ENCODE data around the gene TUB. TPM values are rescaled to one million over a fixed set of nuclear protein-coding genes. Genes with fewer than 3 reads are reported as not detected.

The TUB gene
- total RNA-seq, 1 experiment from 2014 or later: 3.3 TPM

DNA sequence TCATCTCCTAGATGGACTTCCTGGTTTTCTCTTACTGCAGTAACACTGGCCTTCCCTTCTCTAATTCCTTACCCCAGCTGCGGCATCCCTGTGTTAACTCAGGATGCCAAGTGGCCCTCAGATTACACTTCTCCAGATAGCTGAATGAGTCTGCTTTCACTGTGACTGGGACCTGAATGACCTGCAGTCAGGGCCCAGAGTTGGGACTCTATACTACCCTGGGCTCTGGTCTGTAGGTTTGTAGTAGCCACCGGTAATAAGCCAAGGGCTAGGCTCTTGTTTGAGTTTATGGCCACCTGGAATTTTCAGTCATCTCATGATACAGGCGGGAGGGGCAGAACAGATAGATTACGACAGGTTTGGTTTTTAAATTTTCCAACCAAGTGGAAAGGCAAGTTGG, 24.1 kb downstream of the TUB start:
- Histone ChIP-seq H3F3A (ENCODE audit: low read length, unreplicated experiment) (no peaks in the 10 kb centered on the region), H3K9me2 (replicated peaks; ENCODE audit: low read length) (no peaks in the 10 kb centered on the region), H3K79me2 (ENCODE audit: low read length) (no peaks in the 10 kb centered on the region), H2AFZ (ENCODE audit: low read length) (no peak overlapping the region), H3K27ac (ENCODE audit: low read length) (no peak overlapping the region), H3K4me2 (ENCODE audit: low read length) (no peak overlapping the region), H4K20me1 (ENCODE audit: low read length) (no peaks in the 10 kb centered on the region), H3K27me3 (ENCODE audit: low read length) (peaks cover 5% of the 10 kb centered on the region; the same call in 1 of the 2 replicates), H3K4me3 (ENCODE audit: low read length) (no peak overlapping the region), H3K9me3 (ENCODE audit: low read length) (no peaks in the 10 kb centered on the region), H3K36me3 (ENCODE audit: low read depth, low read length) (no peaks in the 10 kb centered on the region), H3K4me1 (ENCODE audit: insufficient read depth, low read length) (no peaks in the 10 kb centered on the region), H3K9ac (ENCODE audit: low read length) (no peak overlapping the region)
- TF ChIP-seq, protein P1, sequence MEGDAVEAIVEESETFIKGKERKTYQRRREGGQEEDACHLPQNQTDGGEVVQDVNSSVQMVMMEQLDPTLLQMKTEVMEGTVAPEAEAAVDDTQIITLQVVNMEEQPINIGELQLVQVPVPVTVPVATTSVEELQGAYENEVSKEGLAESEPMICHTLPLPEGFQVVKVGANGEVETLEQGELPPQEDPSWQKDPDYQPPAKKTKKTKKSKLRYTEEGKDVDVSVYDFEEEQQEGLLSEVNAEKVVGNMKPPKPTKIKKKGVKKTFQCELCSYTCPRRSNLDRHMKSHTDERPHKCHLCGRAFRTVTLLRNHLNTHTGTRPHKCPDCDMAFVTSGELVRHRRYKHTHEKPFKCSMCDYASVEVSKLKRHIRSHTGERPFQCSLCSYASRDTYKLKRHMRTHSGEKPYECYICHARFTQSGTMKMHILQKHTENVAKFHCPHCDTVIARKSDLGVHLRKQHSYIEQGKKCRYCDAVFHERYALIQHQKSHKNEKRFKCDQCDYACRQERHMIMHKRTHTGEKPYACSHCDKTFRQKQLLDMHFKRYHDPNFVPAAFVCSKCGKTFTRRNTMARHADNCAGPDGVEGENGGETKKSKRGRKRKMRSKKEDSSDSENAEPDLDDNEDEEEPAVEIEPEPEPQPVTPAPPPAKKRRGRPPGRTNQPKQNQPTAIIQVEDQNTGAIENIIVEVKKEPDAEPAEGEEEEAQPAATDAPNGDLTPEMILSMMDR (conservative IDR thresholded peaks at IDR 0.05; ENCODE audit: low read depth, low read length): no peak
- TF ChIP-seq EZH2 (IDR thresholded peaks at IDR 0.05; ENCODE audit: low read length, unreplicated experiment) (no peak), EZH2phosphoT487 (IDR thresholded peaks at IDR 0.05; ENCODE audit: borderline replicate concordance, low read length) (no peak)
- intact Hi-C loops (cut with micrococcal nuclease): no loop called here
- no peak for DNase-seq
- ATAC-seq: no peak
- BruUV-seq (replicated peaks): no TSS peak
- POLR2A ChIA-PET (ENCODE audit: unreplicated experiment): no interaction called here
- CTCF ChIA-PET: no interaction called here

DNA sequence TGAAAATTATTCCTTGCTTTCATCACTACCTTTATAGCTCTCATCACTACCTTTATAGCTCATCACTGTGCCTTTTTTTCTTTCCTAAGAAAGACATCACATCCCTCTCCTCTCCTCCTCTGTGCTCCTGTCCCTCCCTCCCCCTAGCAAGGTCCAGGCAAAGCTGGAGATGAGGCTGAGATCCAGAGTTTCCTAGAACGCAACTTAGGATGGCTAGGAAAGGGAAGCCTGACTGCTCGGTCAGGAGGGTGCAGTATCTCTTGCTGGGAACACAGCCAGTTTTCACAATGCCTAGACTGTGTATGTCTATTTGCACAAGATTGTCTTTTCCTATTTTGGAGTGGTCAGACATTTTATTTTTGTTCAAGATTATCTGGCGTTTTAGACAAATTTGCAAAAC, 24.7 kb downstream of the TUB start:
- no peak for DNase-seq
- ChIA-PET CTCF (no interaction called here), POLR2A (ENCODE audit: unreplicated experiment) (no interaction called here)
- no peak for TF ChIP-seq EZH2phosphoT487 (IDR thresholded peaks at IDR 0.05; ENCODE audit: borderline replicate concordance, low read length)
- no peak for TF ChIP-seq EZH2 (IDR thresholded peaks at IDR 0.05; ENCODE audit: low read length, unreplicated experiment)
- TF ChIP-seq, protein P1 (conservative IDR thresholded peaks at IDR 0.05; ENCODE audit: low read depth, low read length): no peak
- intact Hi-C loops (cut with micrococcal nuclease): no loop called here
- no peak overlapping the region for H3K4me3 ChIP-seq (ENCODE audit: low read length)
- no peaks in the 10 kb centered on the region for H3K36me3 ChIP-seq (ENCODE audit: low read depth, low read length)
- no peaks in the 10 kb centered on the region for H3K79me2 ChIP-seq (ENCODE audit: low read length)
- H3K9me2 ChIP-seq (replicated peaks; ENCODE audit: low read length): no peaks in the 10 kb centered on the region
- H2AFZ ChIP-seq (ENCODE audit: low read length): no peak overlapping the region
- H3K9ac ChIP-seq (ENCODE audit: low read length): no peak overlapping the region
- BruUV-seq (replicated peaks): no TSS peak
- ATAC-seq: no peak
- no peaks in the 10 kb centered on the region for H4K20me1 ChIP-seq (ENCODE audit: low read length)
- peaks cover 11% of the 10 kb centered on the region; the same call in 1 of the 2 replicates for H3K27me3 ChIP-seq (ENCODE audit: low read length)
- no peak overlapping the region for H3K4me2 ChIP-seq (ENCODE audit: low read length)
- no peaks in the 10 kb centered on the region for H3K4me1 ChIP-seq (ENCODE audit: insufficient read depth, low read length)
- no peaks in the 10 kb centered on the region for H3F3A ChIP-seq (ENCODE audit: low read length, unreplicated experiment)
- no peaks in the 10 kb centered on the region for H3K9me3 ChIP-seq (ENCODE audit: low read length)
- H3K27ac ChIP-seq (ENCODE audit: low read length): no peak overlapping the region

DNA sequence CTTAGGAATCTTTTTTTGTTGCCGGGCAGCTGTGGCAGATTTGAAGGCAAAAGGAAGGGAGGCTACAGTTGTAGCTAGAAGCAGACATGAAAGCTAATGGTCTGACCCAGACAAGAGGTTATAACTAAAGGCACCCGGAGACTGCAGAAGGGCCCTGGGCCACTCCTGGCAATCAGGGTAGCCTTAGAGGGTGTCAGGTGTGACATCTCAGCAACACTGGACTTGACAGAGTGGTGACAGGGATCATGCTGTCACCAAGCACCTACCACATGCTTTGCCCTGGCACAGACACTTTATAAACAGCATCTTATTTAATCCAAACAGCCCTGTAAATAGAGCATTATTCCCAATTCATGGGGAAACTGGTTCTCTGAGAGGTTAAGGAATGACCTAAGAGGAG, 25.7 kb downstream of the TUB start:
- Histone ChIP-seq H3F3A (ENCODE audit: low read length, unreplicated experiment) (no peaks in the 10 kb centered on the region), H3K9ac (ENCODE audit: low read length) (no peak overlapping the region), H3K4me1 (ENCODE audit: insufficient read depth, low read length) (no peaks in the 10 kb centered on the region), H3K79me2 (ENCODE audit: low read length) (no peaks in the 10 kb centered on the region), H3K4me3 (ENCODE audit: low read length) (no peak overlapping the region), H3K36me3 (ENCODE audit: low read depth, low read length) (no peaks in the 10 kb centered on the region), H3K9me2 (replicated peaks; ENCODE audit: low read length) (no peaks in the 10 kb centered on the region), H2AFZ (ENCODE audit: low read length) (no peak overlapping the region), H4K20me1 (ENCODE audit: low read length) (no peaks in the 10 kb centered on the region), H3K27ac (ENCODE audit: low read length) (no peak overlapping the region), H3K9me3 (ENCODE audit: low read length) (no peaks in the 10 kb centered on the region), H3K4me2 (ENCODE audit: low read length) (no peak overlapping the region), H3K27me3 (ENCODE audit: low read length) (peaks cover 21% of the 10 kb centered on the region)
- intact Hi-C loops (cut with micrococcal nuclease): no loop called here
- no TSS peak for BruUV-seq (replicated peaks)
- DNase-seq: no peak
- ATAC-seq: no peak
- CTCF ChIA-PET: no interaction called here
- POLR2A ChIA-PET (ENCODE audit: unreplicated experiment): no interaction called here
- TF ChIP-seq EZH2phosphoT487 (IDR thresholded peaks at IDR 0.05; ENCODE audit: borderline replicate concordance, low read length): no peak
- no peak for TF ChIP-seq EZH2 (IDR thresholded peaks at IDR 0.05; ENCODE audit: low read length, unreplicated experiment)
- TF ChIP-seq, protein P1 (conservative IDR thresholded peaks at IDR 0.05; ENCODE audit: low read depth, low read length): no peak
